ENCODE data around the gene RTP5. TPM values are rescaled to one million over a fixed set of nuclear protein-coding genes. Genes with fewer than 3 reads are reported as not detected.
A peak's percentile ranks its signal among the peaks of the same experiment; 100 is the strongest.

Gene RTP5
- total and polyA plus RNA-seq, 8 donors = 0.10 TPM; not detected in 7

DNA sequence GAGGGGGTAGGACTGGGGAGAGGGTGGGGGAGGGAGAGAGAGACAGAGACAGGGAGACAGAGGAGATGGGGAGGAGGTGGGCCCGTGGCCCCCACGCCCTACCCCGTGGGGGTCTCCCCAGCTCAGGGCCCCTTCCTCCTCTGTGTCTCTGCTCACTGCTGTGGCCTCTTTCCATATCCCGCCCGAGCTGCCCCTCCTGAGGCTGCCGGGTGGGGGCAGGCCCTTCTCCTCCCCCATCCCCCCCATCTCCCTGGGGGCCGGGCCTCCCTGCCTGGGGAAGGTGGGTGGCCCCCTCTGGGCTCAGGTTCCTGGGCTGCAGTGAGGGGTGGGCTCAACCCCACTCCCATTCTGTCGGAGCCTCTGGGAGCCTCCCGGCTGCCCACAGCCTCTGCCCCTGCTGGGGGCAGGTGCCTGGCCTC, 10.5 kb upstream of the RTP5 start:
- peak overlapping the region; percentile 28 to 85 for H3K27ac ChIP-seq
- H3K27me3 ChIP-seq = peaks cover 8 to 57% of the 10 kb centered on the region in 2 donors
- H3K4me1 ChIP-seq = peaks cover 5 to 25% of the 10 kb centered on the region in 2 donors
- peak in 1 of 4 donors; percentile 68 for DNase-seq
- no peaks in the 10 kb centered on the region for H3K36me3 ChIP-seq
- H3K4me3 ChIP-seq = peak overlapping the region in 1 of 2 donors; percentile 28
- intact Hi-C loops (cut with DNase I) = no loop called here
- ATAC-seq = no peak
- H3K9me3 ChIP-seq = no peaks in the 10 kb centered on the region
- TF ChIP-seq CTCF (IDR thresholded peaks at IDR 0.05) = no peak

DNA sequence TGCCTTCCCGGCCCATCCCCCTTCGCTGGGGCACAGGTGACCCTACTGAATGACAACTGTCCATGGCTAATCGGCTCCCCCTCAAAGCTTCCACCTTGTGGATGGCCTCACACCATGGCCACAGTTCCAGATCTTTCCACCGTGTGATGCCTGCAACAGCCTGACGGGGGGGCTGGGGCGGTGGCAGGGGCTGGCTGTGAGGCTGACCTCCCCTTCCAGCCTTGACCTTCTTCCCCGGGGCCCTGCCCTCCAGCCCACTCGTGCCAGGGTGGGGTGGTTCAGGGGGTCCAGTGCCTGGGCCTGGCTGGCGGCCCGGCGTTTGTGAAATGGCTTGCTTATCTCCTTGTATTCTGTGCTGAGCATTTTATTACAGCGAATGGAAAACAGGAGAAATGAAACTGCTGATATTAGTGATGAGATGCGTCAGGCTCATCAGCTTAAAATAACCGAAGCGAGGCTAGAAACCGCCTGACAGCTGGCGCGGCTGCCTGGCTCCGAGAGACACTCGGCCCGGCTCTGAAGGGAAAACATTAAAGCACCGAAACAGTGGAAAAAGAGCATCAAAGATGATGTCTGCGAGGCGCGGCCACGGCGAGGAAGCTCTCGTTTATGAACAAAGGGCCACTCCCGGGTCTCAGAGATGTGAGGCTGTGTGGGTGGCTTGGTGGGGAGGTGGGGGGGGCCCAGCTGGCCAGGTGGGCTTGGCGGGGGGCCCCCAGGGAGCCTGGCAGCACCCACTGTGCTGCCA, 9.9 kb upstream of the RTP5 start:
- H3K4me3 ChIP-seq = peak overlapping the region in 1 of 2 donors; percentile 28
- ATAC-seq = peak; percentile 57
- no peaks in the 10 kb centered on the region for H3K36me3 ChIP-seq
- H3K27me3 ChIP-seq = peaks cover 8 to 62% of the 10 kb centered on the region in 2 donors
- peak in 3 of 4 donors; percentile 65 to 78 (median 66) for DNase-seq
- TF ChIP-seq CTCF (IDR thresholded peaks at IDR 0.05) = no peak
- intact Hi-C loops (cut with DNase I) = no loop called here
- H3K4me1 ChIP-seq = peaks cover 5 to 25% of the 10 kb centered on the region in 2 donors
- H3K27ac ChIP-seq = peak overlapping the region; percentile 28 to 85
- H3K9me3 ChIP-seq = no peaks in the 10 kb centered on the region

DNA sequence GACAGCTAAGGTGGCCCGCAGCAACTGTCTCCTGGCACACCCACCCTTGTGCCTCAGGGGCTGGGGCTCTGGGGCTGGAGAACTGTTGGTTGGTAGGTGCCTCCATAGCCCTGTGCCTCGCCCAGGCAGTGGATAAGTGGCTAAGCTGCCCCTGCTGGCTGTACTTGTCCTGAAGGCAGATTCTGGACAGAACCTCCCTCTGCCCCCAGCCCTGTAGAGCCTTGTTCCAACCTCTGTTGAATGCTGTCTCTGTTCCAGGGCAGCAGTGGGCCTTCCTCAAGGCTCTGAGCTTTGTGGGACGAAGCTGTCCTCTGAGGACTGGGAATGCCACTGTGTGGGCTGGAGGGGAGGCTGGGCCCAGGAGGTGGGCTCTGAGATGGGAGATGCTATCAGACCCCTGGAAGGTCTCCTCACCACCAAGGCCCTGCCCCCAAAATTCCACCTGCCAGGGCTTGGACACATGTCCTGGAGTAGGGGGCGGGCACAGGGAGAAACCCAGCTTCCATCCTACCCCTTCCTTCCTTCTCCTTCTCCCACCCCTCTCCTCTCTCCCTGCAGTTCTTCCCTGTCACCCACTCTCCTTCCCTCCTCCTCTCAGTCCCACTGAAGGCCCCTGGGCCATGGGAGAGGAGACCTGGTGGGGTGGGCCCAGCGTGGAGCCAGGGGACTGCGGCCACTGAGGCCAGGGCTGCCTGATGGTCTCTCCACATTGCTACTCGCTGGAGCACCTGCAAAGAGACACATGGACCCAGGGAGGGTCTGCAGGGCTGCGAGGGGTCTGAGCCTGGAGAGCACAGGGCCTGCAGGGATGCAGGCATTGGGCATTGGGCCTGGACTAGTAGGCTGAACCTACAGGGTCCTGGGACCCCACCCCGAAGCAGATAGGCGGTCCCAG, 9.1 kb upstream of the RTP5 start:
- H3K4me1 ChIP-seq = peaks cover 5 to 25% of the 10 kb centered on the region in 2 donors
- peaks cover 8 to 62% of the 10 kb centered on the region in 2 donors for H3K27me3 ChIP-seq
- ATAC-seq (no peak), DNase-seq (peak in 1 of 4 donors; percentile 70)
- H3K9me3 ChIP-seq = no peaks in the 10 kb centered on the region
- H3K27ac ChIP-seq = peak overlapping the region; percentile 28 to 85
- no peaks in the 10 kb centered on the region for H3K36me3 ChIP-seq
- intact Hi-C loops (cut with DNase I) = no loop called here
- TF ChIP-seq CTCF (IDR thresholded peaks at IDR 0.05) = no peak
- peak overlapping the region in 1 of 2 donors; percentile 13 for H3K4me3 ChIP-seq

- Histone ChIP-seq H3K27me3 (peaks cover 8 to 66% of the 10 kb centered on the region in 2 donors), H3K36me3 (no peaks in the 10 kb centered on the region), H3K27ac (no peak overlapping the region), H3K9me3 (no peaks in the 10 kb centered on the region), H3K4me1 (peaks cover 5 to 25% of the 10 kb centered on the region in 2 donors), H3K4me3 (no peak overlapping the region)
- intact Hi-C loops (cut with DNase I) = no loop called here
- no peak for TF ChIP-seq CTCF (IDR thresholded peaks at IDR 0.05)
- ATAC-seq (no peak), DNase-seq (no peak)
These were observed 8.3 kb upstream of the RTP5 start for GRCh38 chr2:241861264-241861663.

DNA sequence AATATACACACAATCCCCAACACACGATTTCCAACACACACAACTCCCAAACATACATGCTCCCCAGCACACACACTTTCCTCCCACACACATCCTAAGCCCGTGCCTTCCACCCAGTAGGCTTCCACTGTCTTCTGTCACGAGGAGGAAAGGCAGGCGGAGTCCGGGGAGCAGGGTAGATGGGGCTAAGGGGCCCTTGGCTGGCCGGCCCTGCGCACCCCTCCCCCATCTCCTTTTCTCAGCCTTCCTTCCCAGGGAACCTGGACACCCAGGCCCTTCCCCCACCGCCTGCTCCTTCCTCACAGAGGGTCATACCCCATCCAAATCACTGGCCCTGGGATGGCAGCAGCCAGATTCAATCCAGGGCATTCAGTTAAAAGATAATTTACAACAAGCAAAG, 7.4 kb upstream of the RTP5 start:
- DNase-seq = peak in 1 of 4 donors; percentile 18
- H3K4me1 ChIP-seq = peaks cover 5 to 25% of the 10 kb centered on the region in 2 donors
- H3K27me3 ChIP-seq = peaks cover 8 to 70% of the 10 kb centered on the region in 2 donors
- ATAC-seq = no peak
- intact Hi-C loops (cut with DNase I) = no loop called here
- no peaks in the 10 kb centered on the region for H3K9me3 ChIP-seq
- TF ChIP-seq CTCF (IDR thresholded peaks at IDR 0.05) = no peak
- H3K27ac ChIP-seq = no peak overlapping the region
- no peak overlapping the region for H3K4me3 ChIP-seq
- H3K36me3 ChIP-seq = no peaks in the 10 kb centered on the region

Data from left lung (tissue), 10 donors.